ENCODE results near the gene TAAR1. TPM values are rescaled to one million over a fixed set of nuclear protein-coding genes. Genes with fewer than 3 reads are reported as not detected.

TAAR1 gene
- total RNA-seq, 1 experiment from 2014 or later: not detected

GRCh38 chr6:132666118-132666517 lies 7.1 kb upstream of the TAAR1 start:
- Histone ChIP-seq H3F3A (ENCODE audit: insufficient read depth, low read depth) (0 out of 2 replicates have a peak, but pooled peaks cover 8% of the 10 kb centered on the region), H3K79me2 (ENCODE audit: low read depth) (no peaks in the 10 kb centered on the region), H3K9me3 (ENCODE audit: insufficient read depth, low read depth) (no peaks in the 10 kb centered on the region; the same call in 1 of the 2 replicates), H2AFZ (peak overlapping the region; percentile 63), H3K4me1 (replicated peaks; ENCODE audit: insufficient read depth) (peaks cover 29% of the 10 kb centered on the region), H3K4me3 (peak overlapping the region; percentile 3; the same call in 1 of the 2 replicates), H3K36me3 (ENCODE audit: low read depth) (no peaks in the 10 kb centered on the region), H3K9me2 (ENCODE audit: insufficient read depth) (no peaks in the 10 kb centered on the region), H3K27ac (peak overlapping the region; percentile 95), H3K27me3 (ENCODE audit: insufficient read depth, low read depth) (no peaks in the 10 kb centered on the region), H3K4me2 (peak overlapping the region; percentile 65), H4K20me1 (ENCODE audit: insufficient read depth) (no peaks in the 10 kb centered on the region)
- TF ChIP-seq EZH2 (IDR thresholded peaks at IDR 0.05; ENCODE audit: low read depth) (no peak), CTCF (conservative IDR thresholded peaks at IDR 0.05) (no peak)
- DNase-seq: peak; percentile 50 to 89
- intact Hi-C loops (cut with micrococcal nuclease; ENCODE audit: unreplicated experiment): loop anchor here (5.0 kb wide), 2 partner anchors 154 to 296 kb away; partner anchors contain the start of gene STX7
- BruUV-seq (replicated peaks): no TSS peak
- CTCF ChIA-PET: no interaction called here
- POLR2A ChIA-PET (ENCODE audit: unreplicated experiment): interaction anchor here (0.6 kb wide), 2 partner anchors 155 to 409 kb away, joined by 3 to 4 read pairs; no protein-coding TSS in a partner anchor

GRCh38 chr6:132664309-132665034 lies 5.5 kb upstream of the TAAR1 start:
- CTCF ChIA-PET: no interaction called here
- BruUV-seq (replicated peaks): no TSS peak
- intact Hi-C loops (cut with micrococcal nuclease; ENCODE audit: unreplicated experiment): loop anchor here (5.0 kb wide), 2 partner anchors 152 to 298 kb away; partner anchors contain the start of gene STX7

GRCh38 chr6:132663661-132664060 lies 4.7 kb upstream of the TAAR1 start:
- CTCF ChIA-PET: no interaction called here
- Histone ChIP-seq H3K4me3 (no peak overlapping the region), H3F3A (ENCODE audit: insufficient read depth, low read depth) (0 out of 2 replicates have a peak, but pooled peaks cover 8% of the 10 kb centered on the region), H3K9me2 (ENCODE audit: insufficient read depth) (no peaks in the 10 kb centered on the region), H4K20me1 (ENCODE audit: insufficient read depth) (no peaks in the 10 kb centered on the region), H3K4me2 (no peak overlapping the region), H2AFZ (0 out of 2 replicates have a peak overlapping the region, but pooled peaks have one; percentile 0), H3K79me2 (ENCODE audit: low read depth) (no peaks in the 10 kb centered on the region), H3K9me3 (ENCODE audit: insufficient read depth, low read depth) (no peaks in the 10 kb centered on the region; the same call in 1 of the 2 replicates), H3K27me3 (ENCODE audit: insufficient read depth, low read depth) (no peaks in the 10 kb centered on the region), H3K4me1 (replicated peaks; ENCODE audit: insufficient read depth) (peaks cover 29% of the 10 kb centered on the region), H3K36me3 (ENCODE audit: low read depth) (no peaks in the 10 kb centered on the region), H3K27ac (0 out of 2 replicates have a peak overlapping the region, but pooled peaks have one; percentile 0)
- POLR2A ChIA-PET (ENCODE audit: unreplicated experiment): no interaction called here
- TF ChIP-seq EZH2 (IDR thresholded peaks at IDR 0.05; ENCODE audit: low read depth): no peak
- TF ChIP-seq CTCF (conservative IDR thresholded peaks at IDR 0.05): no peak
- DNase-seq: no peak
- intact Hi-C loops (cut with micrococcal nuclease; ENCODE audit: unreplicated experiment): no loop called here
- BruUV-seq (replicated peaks): no TSS peak

More at GRCh38 chr6:132664309-132665034, 5.5 kb upstream of the TAAR1 start:
- Histone ChIP-seq H3K9me3 (ENCODE audit: insufficient read depth, low read depth) (no peaks in the 10 kb centered on the region; the same call in 1 of the 2 replicates), H3F3A (ENCODE audit: insufficient read depth, low read depth) (0 out of 2 replicates have a peak, but pooled peaks cover 8% of the 10 kb centered on the region), H3K27ac (peak overlapping the region; percentile 0; the same call in 1 of the 2 replicates), H3K4me3 (no peak overlapping the region), H4K20me1 (ENCODE audit: insufficient read depth) (no peaks in the 10 kb centered on the region), H3K36me3 (ENCODE audit: low read depth) (no peaks in the 10 kb centered on the region), H3K9me2 (ENCODE audit: insufficient read depth) (no peaks in the 10 kb centered on the region), H3K27me3 (ENCODE audit: insufficient read depth, low read depth) (no peaks in the 10 kb centered on the region), H2AFZ (no peak overlapping the region), H3K4me2 (no peak overlapping the region), H3K4me1 (replicated peaks; ENCODE audit: insufficient read depth) (peaks cover 29% of the 10 kb centered on the region), H3K79me2 (ENCODE audit: low read depth) (no peaks in the 10 kb centered on the region)
- no peak for TF ChIP-seq EZH2 (IDR thresholded peaks at IDR 0.05; ENCODE audit: low read depth)
- TF ChIP-seq CTCF (conservative IDR thresholded peaks at IDR 0.05): no peak
- POLR2A ChIA-PET (ENCODE audit: unreplicated experiment): interaction anchor here (0.6 kb wide), 2 partner anchors 14 to 152 kb away, joined by 3 to 5 read pairs; partner anchors contain the start of gene STX7
- no peak for DNase-seq

Measured in PC-9 (cell line).